HepG2 (cell line): Measurements from ENCODE around the gene MRM2. TPM values are rescaled to one million over a fixed set of nuclear protein-coding genes. Genes with fewer than 3 reads are reported as not detected.

ENCODE experiments used
- ATAC-seq: fragments of 200-7000 bp; cut with Tn5 transposase; 3 replicates; pipeline ENCODE4 v1.9.1; 2020; ENCODE audit warnings: mild to moderate bottlenecking, moderate library complexity
- BruUV-seq: library from RNA; stranded (reverse); fragments of 400-500 nt; replicated peaks from 2 replicates; lab custom pipeline; 2021; lab: Mats Ljungman, UMichigan
- CTCF ChIA-PET: fragments of 300-600 bp; formaldehyde crosslinking; extraction: SDS; loops from one replicate; lab custom pipeline; 2021; ENCODE audit warnings: low total read pairs, inconsistent platforms, low intra/inter-chr PET ratio; lab: Yijun Ruan, JAX
- POLR2A ChIA-PET: fragments of 350-600 bp; sonication (Branson Sonifier 250); formaldehyde crosslinking; loops from one replicate; lab custom pipeline; 2020; ENCODE audit warnings: antibody characterized with exemption, inconsistent platforms; lab: Yijun Ruan, JAX
- DNase-seq: peaks from one replicate; pipeline ENCODE4 v3.0.0-alpha.2; 2015; ENCODE audit warnings: low spot score
- FAIRE-seq: peaks from 3 replicates; lab custom pipeline; 2011; peaks lifted over from hg19 to GRCh38; lab: Jason Lieb, UNC
- H2AFZ ChIP-seq: one replicate; pipeline ENCODE4 v1.6.1; 2011; ENCODE audit warnings: low read length, inconsistent platforms
- H3K27ac ChIP-seq: fragments of 300-600 bp; 3 replicates; pipeline ENCODE4 v1.8.0; 2011; ENCODE audit warnings: mixed run types, mild to moderate bottlenecking, mixed read lengths, low read length, inconsistent platforms; ENCODE audit not compliant: insufficient read depth; ENCODE audit errors: extremely low read length
- H3K27me3 ChIP-seq, 2 experiments: fragments of 200-600 bp in 1 of 2; 2 replicates in 1 of 2; 3 replicates in 1 of 2; pipeline versions ENCODE4 v1.6.0 to v1.8.0; 2011; ENCODE audit warnings: low read length in 2 of 2, mild to moderate bottlenecking in 2 of 2, moderate library complexity in 2 of 2, inconsistent platforms in 1 of 2; ENCODE audit not compliant: insufficient read depth in 2 of 2, control insufficient read depth in 1 of 2
- H3K36me3 ChIP-seq, 2 experiments: fragments of 200-600 bp in 1 of 2; replicated peaks in 1 of 2; 2 replicates in 1 of 2; 3 replicates in 1 of 2; pipeline versions ENCODE4 v1.5.1 to v1.8.0; 2011; ENCODE audit warnings: low read length in 2 of 2, inconsistent platforms in 1 of 2; ENCODE audit not compliant: insufficient read depth in 2 of 2, control insufficient read depth in 1 of 2
- H3K4me1 ChIP-seq: 2 replicates; pipeline ENCODE4 v1.5.1; 2012; ENCODE audit warnings: low read length, inconsistent platforms; ENCODE audit not compliant: insufficient read depth
- H3K4me2 ChIP-seq: 2 replicates; pipeline ENCODE4 v1.6.0; 2011; ENCODE audit warnings: low read depth, low read length, inconsistent platforms
- H3K4me3 ChIP-seq, 3 experiments: fragments of 200-600 bp in 1 of 3; sonication (generic), shearing (Covaris generic) in 1 of 3; replicated peaks in 1 of 3; 2 replicates each; pipeline ENCODE4 v1.5.1; 2011 to 2016; ENCODE audit warnings: low read length in 3 of 3, inconsistent platforms in 2 of 3, low read depth in 2 of 3, mild to moderate bottlenecking in 2 of 3, control low read depth in 1 of 3, mixed read lengths in 1 of 3; ENCODE audit not compliant: insufficient read depth in 1 of 3
- H3K79me2 ChIP-seq: one replicate; pipeline ENCODE4 v1.6.1; 2011; ENCODE audit warnings: low read length, inconsistent platforms; ENCODE audit not compliant: insufficient read depth
- H3K9ac ChIP-seq: 2 replicates; pipeline ENCODE4 v1.6.0; 2011; ENCODE audit warnings: mild to moderate bottlenecking, low read depth, low read length, inconsistent platforms; ENCODE audit not compliant: insufficient read depth
- H3K9me3 ChIP-seq: 2 replicates; pipeline ENCODE4 v1.5.1; 2012; ENCODE audit warnings: mild to moderate bottlenecking, low read length
- H4K20me1 ChIP-seq: 2 replicates; pipeline ENCODE4 v1.6.0; 2011; ENCODE audit warnings: inconsistent platforms, mild to moderate bottlenecking, low read length, moderate library complexity; ENCODE audit not compliant: insufficient read depth
- HOXA5 ChIP-seq: sonication (generic); formaldehyde crosslinking; IDR thresholded peaks from 2 replicates; pipeline ENCODE4 v1.4.0; 2020; ENCODE audit warnings: missing genetic modification reagents
- HOXA7 ChIP-seq: sonication (generic); formaldehyde crosslinking; IDR thresholded peaks from 2 replicates; pipeline ENCODE4 v1.8.1; 2022; ENCODE audit warnings: mild to moderate bottlenecking, missing genetic modification reagents, moderate library complexity
- THAP11 ChIP-seq: IDR thresholded peaks from 2 replicates; pipeline ENCODE4 v1.6.1; 2016; ENCODE audit warnings: missing biosample characterization, missing genetic modification reagents
- ZMYM2 ChIP-seq: sonication (generic); formaldehyde crosslinking; IDR thresholded peaks from 2 replicates; pipeline ENCODE4 v1.8.0; 2022; ENCODE audit warnings: mild to moderate bottlenecking, missing genetic modification reagents
- ZNF296 ChIP-seq: sonication (generic); formaldehyde crosslinking; conservative IDR thresholded peaks from 2 replicates; pipeline ENCODE4 v1.5.0; 2020; ENCODE audit warnings: mild to moderate bottlenecking, missing genetic modification reagents
- ZNF737 ChIP-seq: sonication (generic); formaldehyde crosslinking; IDR thresholded peaks from 2 replicates; pipeline ENCODE4 v1.5.0; 2020; ENCODE audit warnings: missing genetic modification reagents, mild to moderate bottlenecking, borderline replicate concordance
- WGBS: methylation state at CpG from one replicate; pipeline ENCODE4 v1.1.6; 2017; ENCODE audit warnings: low lambda C conversion rate; 5-methylcytosine and 5-hydroxymethylcytosine counted together
- in situ Hi-C: cut with HindIII; loops from 2 replicates; pipeline ENCODE4 v1.10.0; 2017; ENCODE audit warnings: low pct_unique_long_range_greater_than_20kb; ENCODE audit not compliant: extremely low pct_ligation_motif_present
- intact Hi-C: fragments of 100-400 bp; cut with micrococcal nuclease; formaldehyde crosslinking; loops from one replicate; pipeline ENCODE4 v1.10.0; 2022; ENCODE audit not compliant: unreplicated experiment
- microRNA-seq: library from miRNA; unstranded; fragments of <30 nt; microRNA quantifications from one replicate; pipeline ENCODE4, GENCODE V29; 2020
- polyA plus RNA-seq, 8 experiments: library from polyadenylated mRNA; depleted of rRNA in 3 of 8; stranded (reverse) in 7 of 8; unstranded in 1 of 8; fragments of >200 nt; fragmentation: Illumina TruSeq in 4 of 8; extraction: Trizol in 4 of 8; gene quantifications; 2 replicates each; pipeline versions ENCODE4 v1.2.1 to v1.2.3, GENCODE V29; 2011 to 2016; ENCODE audit warnings: low read depth in 4 of 8, missing spikeins in 1 of 8, mixed read lengths in 1 of 8; ENCODE audit not compliant: insufficient read depth in 1 of 8
- total RNA-seq, 5 experiments: library from RNA; depleted of rRNA; stranded (reverse); fragments of >200 nt; fragmentation: Illumina TruSeq; extraction: Trizol; gene quantifications; 2 replicates each; pipeline ENCODE4 v1.2.3, GENCODE V29; 2016; ENCODE audit warnings: low read depth in 1 of 5

MRM2 gene
- total and polyA plus RNA-seq, 2 of the 13 experiments (the other 11 are each of a cell fraction or from before 2014, with no cell fraction given), result 13.2 to 34.2 TPM

DNA sequence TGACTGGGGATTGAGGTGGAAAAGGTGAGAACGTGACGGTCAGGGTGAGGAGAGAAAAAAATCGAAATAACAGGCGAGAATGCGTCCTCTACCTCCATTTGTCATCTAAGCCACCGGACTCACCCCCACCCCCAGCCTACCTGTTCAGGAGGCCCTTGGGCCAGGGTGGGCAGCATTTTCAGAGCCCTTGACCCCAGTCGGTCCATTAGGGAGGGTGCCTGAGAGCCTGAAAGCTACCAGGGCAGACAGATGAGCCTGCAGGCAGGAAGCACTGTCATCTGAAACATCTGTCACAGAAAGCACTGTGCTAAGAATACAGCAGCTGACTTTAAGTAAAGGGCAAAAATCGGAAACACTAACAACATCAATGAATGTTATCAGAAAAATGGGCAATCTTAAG, 56.3 kb downstream of the MRM2 start:
- TF ChIP-seq ZNF737 (CRISPR knock-in tag), result no peak
- no peak for TF ChIP-seq HOXA5 (CRISPR knock-in tag)
- no peak for TF ChIP-seq ZMYM2 (CRISPR knock-in tag)
- no peak for TF ChIP-seq THAP11 (CRISPR knock-in tag)
- TF ChIP-seq HOXA7, result no peak
- TF ChIP-seq ZNF296 (CRISPR knock-in tag), result no peak
- Histone ChIP-seq H3K4me3 (no peak overlapping the region), H3K9ac (no peak overlapping the region), H3K27ac (no peak overlapping the region), H3K27me3 (no peaks in the 10 kb centered on the region), H3K79me2 (peaks cover 4% of the 10 kb centered on the region), H3K4me1 (no peaks in the 10 kb centered on the region), H2AFZ (no peak overlapping the region), H3K9me3 (no peaks in the 10 kb centered on the region), H4K20me1 (no peaks in the 10 kb centered on the region), H3K36me3 (peaks cover 2 to 30% of the 10 kb centered on the region in 2 experiments; a peak in 4 of 5 replicates), H3K4me2 (no peak overlapping the region)
- DNase-seq (no peak), FAIRE-seq (no peak), ATAC-seq (no peak)
- in situ Hi-C loops, result no loop called here
- 97% methylated on average over 8 of the region's 8 CpGs for WGBS
- ChIA-PET CTCF (no interaction called here), POLR2A (no interaction called here)
- intact Hi-C loops, result no loop called here
- BruUV-seq, result no TSS peak

Small RNA genes lying within 50 kb of the gene (microRNA-seq; reads per million reads assigned to microRNA genes)
- not detected for gene MIR6836

Other genes starting within 250 kb of the MRM2 start
- gene MAD1L1, start 9.3 kb downstream of the MRM2 start, total RNA-seq (2016; rRNA removed; fragmentation: Illumina TruSeq; extraction: Trizol), result 53.3 and 64.7 TPM in 2 replicates
- gene MAD1L1, start 9.3 kb downstream of the MRM2 start, polyA plus RNA-seq (2011; rRNA removed), result 17.4 and 21.4 TPM in 2 replicates
- gene NUDT1, start within 50 bp of the MRM2 start, total RNA-seq (2016; rRNA removed; fragmentation: Illumina TruSeq; extraction: Trizol), result 26.8 and 32.7 TPM in 2 replicates
- 6.4 and 9.1 TPM in 2 replicates for gene NUDT1, start within 50 bp of the MRM2 start, polyA plus RNA-seq (2011; rRNA removed)
- 20.6 and 33.7 TPM in 2 replicates for gene SNX8, start 72.2 kb upstream of the MRM2 start, total RNA-seq (2016; rRNA removed; fragmentation: Illumina TruSeq; extraction: Trizol)
- 45.2 and 46.2 TPM in 2 replicates for gene SNX8, start 72.2 kb upstream of the MRM2 start, polyA plus RNA-seq (2011; rRNA removed)
- gene EIF3B, start 112.6 kb upstream of the MRM2 start, total RNA-seq (2016; rRNA removed; fragmentation: Illumina TruSeq; extraction: Trizol), result 241 and 244 TPM in 2 replicates
- gene EIF3B, start 112.6 kb upstream of the MRM2 start, polyA plus RNA-seq (2011; rRNA removed), result 91.2 and 92.2 TPM in 2 replicates
- gene CHST12, start 161.4 kb upstream of the MRM2 start, total RNA-seq (2016; rRNA removed; fragmentation: Illumina TruSeq; extraction: Trizol), result 3.7 and 6.4 TPM in 2 replicates
- 15.8 and 17.0 TPM in 2 replicates for gene CHST12, start 161.4 kb upstream of the MRM2 start, polyA plus RNA-seq (2011; rRNA removed)
- gene GRIFIN, start 234.2 kb upstream of the MRM2 start, total RNA-seq (2016; rRNA removed; fragmentation: Illumina TruSeq; extraction: Trizol), result not detected in 2 replicates
- gene GRIFIN, start 234.2 kb upstream of the MRM2 start, polyA plus RNA-seq (2011; rRNA removed), result not detected in 2 replicates